ENCODE results near the gene GAK. TPM values are rescaled to one million over a fixed set of nuclear protein-coding genes. Genes with fewer than 3 reads are reported as not detected.
A peak's percentile ranks its signal among the peaks of the same experiment; 100 is the strongest.

GAK gene
- total RNA-seq, 1 donor from 2014 or later = 86.9 TPM

GRCh38 chr4:850323-850945 lies 81.7 kb downstream of the GAK start:
- Histone ChIP-seq H3K9me3 (ENCODE audit: insufficient read depth, low read depth, low read length) (no peaks in the 10 kb centered on the region), H3K4me3 (ENCODE audit: insufficient read depth, low read depth, low read length) (no peak overlapping the region), H3K79me2 (ENCODE audit: insufficient read depth, low read length) (no peaks in the 10 kb centered on the region), H3K36me3 (ENCODE audit: insufficient read depth, low read length) (peaks cover 3% of the 10 kb centered on the region), H3K27me3 (ENCODE audit: insufficient read depth, low read length) (no peaks in the 10 kb centered on the region), H4K20me1 (ENCODE audit: insufficient read depth, low read length) (no peaks in the 10 kb centered on the region), H3K4me1 (ENCODE audit: insufficient read depth, low read length) (peaks cover 4% of the 10 kb centered on the region), H3K27ac (ENCODE audit: low read depth, low read length) (no peak overlapping the region), H2AFZ (ENCODE audit: low read depth, low read length) (no peak overlapping the region), H3K4me2 (ENCODE audit: low read length) (no peak overlapping the region), H3K9ac (ENCODE audit: low read length) (no peak overlapping the region)
- Mint-ChIP-seq H3K27ac (ENCODE audit: unreplicated experiment) (no peak overlapping the region), H3K4me1 (ENCODE audit: low read depth, unreplicated experiment) (peaks cover 5% of the 10 kb centered on the region), H3K36me3 (ENCODE audit: low read depth, unreplicated experiment) (peaks cover 18% of the 10 kb centered on the region), H3K9me3 (ENCODE audit: unreplicated experiment) (no peaks in the 10 kb centered on the region), H3K4me3 (ENCODE audit: unreplicated experiment) (no peak overlapping the region), H3K27me3 (ENCODE audit: low read depth, unreplicated experiment) (no peaks in the 10 kb centered on the region)
- DNase-seq (ENCODE audit: low read depth) (no peak), FAIRE-seq (no peak)
- TF ChIP-seq EZH2 (IDR thresholded peaks at IDR 0.05; ENCODE audit: insufficient read depth, low read length) = no peak
- no peak for TF ChIP-seq CTCF (IDR thresholded peaks at IDR 0.05; ENCODE audit: insufficient read depth, low read depth, low read length)

- FAIRE-seq = no peak
Measured at GRCh38 chr4:849478-850175, 82.5 kb downstream of the GAK start.

More at GRCh38 chr4:849478-850175, 82.5 kb downstream of the GAK start:
- Histone ChIP-seq H3K27me3 (ENCODE audit: insufficient read depth, low read length) (no peaks in the 10 kb centered on the region), H3K4me3 (ENCODE audit: insufficient read depth, low read depth, low read length) (no peak overlapping the region), H3K79me2 (ENCODE audit: insufficient read depth, low read length) (no peaks in the 10 kb centered on the region), H4K20me1 (ENCODE audit: insufficient read depth, low read length) (no peaks in the 10 kb centered on the region), H3K9me3 (ENCODE audit: insufficient read depth, low read depth, low read length) (no peaks in the 10 kb centered on the region), H3K9ac (ENCODE audit: low read length) (no peak overlapping the region), H3K27ac (ENCODE audit: low read depth, low read length) (no peak overlapping the region), H3K36me3 (ENCODE audit: insufficient read depth, low read length) (peaks cover 3% of the 10 kb centered on the region), H3K4me1 (ENCODE audit: insufficient read depth, low read length) (peaks cover 10% of the 10 kb centered on the region), H2AFZ (ENCODE audit: low read depth, low read length) (no peak overlapping the region), H3K4me2 (ENCODE audit: low read length) (no peak overlapping the region)
- Mint-ChIP-seq H3K4me3 (ENCODE audit: unreplicated experiment) (no peak overlapping the region), H3K36me3 (ENCODE audit: low read depth, unreplicated experiment) (peaks cover 17% of the 10 kb centered on the region), H3K9me3 (ENCODE audit: unreplicated experiment) (no peaks in the 10 kb centered on the region), H3K27ac (ENCODE audit: unreplicated experiment) (peak overlapping the region; percentile 47), H3K27me3 (ENCODE audit: low read depth, unreplicated experiment) (no peaks in the 10 kb centered on the region), H3K4me1 (ENCODE audit: low read depth, unreplicated experiment) (peaks cover 5% of the 10 kb centered on the region)
- TF ChIP-seq CTCF (IDR thresholded peaks at IDR 0.05; ENCODE audit: insufficient read depth, low read depth, low read length) (no peak), EZH2 (IDR thresholded peaks at IDR 0.05; ENCODE audit: insufficient read depth, low read length) (no peak)
- DNase-seq (ENCODE audit: low read depth) = no peak

Data from astrocyte (in vitro differentiated cells and primary cell).